ENCODE results near the gene MEIKIN. TPM values are rescaled to one million over a fixed set of nuclear protein-coding genes. Genes with fewer than 3 reads are reported as not detected.
"Not testable (repeated sequence)": the region's sequence is repeated elsewhere in the genome, so short reads cannot be mapped to it uniquely, and the experiment has no call there.

MEIKIN gene
- total RNA-seq, 1 donor from 2014 or later: not detected

GRCh38 chr5:131786036-131786435 is 159.4 kb downstream of the MEIKIN start:
- no peak overlapping the region for H3K4me3 Mint-ChIP-seq
- H3K27me3 Mint-ChIP-seq (ENCODE audit: low read depth): no peaks in the 10 kb centered on the region
- H3K36me3 Mint-ChIP-seq (ENCODE audit: low read depth): peaks cover 28% of the 10 kb centered on the region
- no peak overlapping the region for H3K27ac Mint-ChIP-seq (ENCODE audit: unreplicated experiment)
- no peak for DNase-seq (ENCODE audit: low read depth, low spot score)
- peaks cover 5% of the 10 kb centered on the region for H3K9me3 Mint-ChIP-seq
- TF ChIP-seq CTCF (conservative IDR thresholded peaks at IDR 0.05): no peak
- H3K4me1 Mint-ChIP-seq: peaks cover 29% of the 10 kb centered on the region

DNA sequence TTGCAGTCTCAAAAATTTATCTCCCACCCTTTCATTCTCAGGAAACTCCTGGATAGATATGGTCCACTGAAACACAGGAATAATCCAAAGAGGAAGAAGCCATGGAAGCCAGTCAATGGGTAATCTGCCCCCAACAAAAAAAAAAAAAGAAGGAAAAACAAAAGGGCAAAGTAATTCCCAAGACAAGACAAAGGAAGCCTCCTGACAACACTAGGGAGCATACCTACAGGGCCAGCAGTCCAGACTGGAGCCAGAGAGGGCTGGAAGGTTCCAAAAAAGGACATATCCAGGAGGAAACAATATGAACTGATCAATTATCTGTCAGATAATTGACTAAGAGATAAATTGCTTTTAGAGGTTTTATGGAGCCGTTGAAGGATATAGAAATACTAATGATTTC is 161.6 kb downstream of the MEIKIN start:
- Mint-ChIP-seq H3K36me3 (ENCODE audit: low read depth) (peaks cover 25% of the 10 kb centered on the region), H3K4me1 (peaks cover 25% of the 10 kb centered on the region), H3K9me3 (peaks cover 3% of the 10 kb centered on the region), H3K4me3 (no peak overlapping the region), H3K27me3 (ENCODE audit: low read depth) (no peaks in the 10 kb centered on the region), H3K27ac (ENCODE audit: unreplicated experiment) (peak overlapping the region; percentile 17)
- no peak for DNase-seq (ENCODE audit: low read depth, low spot score)
- TF ChIP-seq CTCF (conservative IDR thresholded peaks at IDR 0.05): no peak

DNA sequence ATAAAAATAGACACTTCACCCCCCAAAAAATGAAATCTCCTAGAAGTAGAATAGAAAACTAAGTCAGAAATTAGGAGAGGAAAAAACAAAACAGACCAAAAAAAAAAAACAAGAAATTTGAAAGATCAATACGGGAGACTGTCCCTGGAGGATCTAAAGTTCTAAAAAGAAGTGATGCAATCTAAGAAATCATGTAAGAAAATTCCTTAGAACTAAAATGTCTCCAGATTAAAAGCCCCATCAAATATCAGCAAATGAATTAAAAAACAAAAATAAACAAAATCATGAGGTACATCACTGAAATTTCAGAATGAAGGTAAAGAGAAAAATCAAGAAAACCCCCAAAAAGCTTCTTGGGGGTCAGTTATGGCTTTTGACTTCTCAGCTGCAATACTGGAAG is 162.1 kb downstream of the MEIKIN start:
- Mint-ChIP-seq H3K4me1 (peaks cover 25% of the 10 kb centered on the region), H3K9me3 (peaks cover 3% of the 10 kb centered on the region), H3K27me3 (ENCODE audit: low read depth) (no peaks in the 10 kb centered on the region), H3K27ac (ENCODE audit: unreplicated experiment) (peak overlapping the region; percentile 37), H3K4me3 (no peak overlapping the region), H3K36me3 (ENCODE audit: low read depth) (peaks cover 24% of the 10 kb centered on the region)
- DNase-seq (ENCODE audit: low read depth, low spot score): no peak
- TF ChIP-seq CTCF (conservative IDR thresholded peaks at IDR 0.05): no peak

GRCh38 chr5:131782717-131783116 is 162.7 kb downstream of the MEIKIN start:
- TF ChIP-seq CTCF (conservative IDR thresholded peaks at IDR 0.05): no peak
- Mint-ChIP-seq H3K36me3 (ENCODE audit: low read depth) (peaks cover 24% of the 10 kb centered on the region), H3K27ac (ENCODE audit: unreplicated experiment) (no peak overlapping the region), H3K27me3 (ENCODE audit: low read depth) (no peaks in the 10 kb centered on the region), H3K9me3 (peaks cover 3% of the 10 kb centered on the region), H3K4me3 (no peak overlapping the region), H3K4me1 (peaks cover 21% of the 10 kb centered on the region)
- DNase-seq (ENCODE audit: low read depth, low spot score): no peak

- DNase-seq (ENCODE audit: low read depth, low spot score); H3K27me3 Mint-ChIP-seq (ENCODE audit: low read depth); H3K4me1 Mint-ChIP-seq; H3K4me3 Mint-ChIP-seq; H3K27ac Mint-ChIP-seq (ENCODE audit: unreplicated experiment); H3K9me3 Mint-ChIP-seq: not testable (repeated sequence)
- H3K36me3 Mint-ChIP-seq (ENCODE audit: low read depth): peaks cover 20% of the 10 kb centered on the region
Observed at GRCh38 chr5:131778141-131778540, 167.3 kb downstream of the MEIKIN start.

DNA sequence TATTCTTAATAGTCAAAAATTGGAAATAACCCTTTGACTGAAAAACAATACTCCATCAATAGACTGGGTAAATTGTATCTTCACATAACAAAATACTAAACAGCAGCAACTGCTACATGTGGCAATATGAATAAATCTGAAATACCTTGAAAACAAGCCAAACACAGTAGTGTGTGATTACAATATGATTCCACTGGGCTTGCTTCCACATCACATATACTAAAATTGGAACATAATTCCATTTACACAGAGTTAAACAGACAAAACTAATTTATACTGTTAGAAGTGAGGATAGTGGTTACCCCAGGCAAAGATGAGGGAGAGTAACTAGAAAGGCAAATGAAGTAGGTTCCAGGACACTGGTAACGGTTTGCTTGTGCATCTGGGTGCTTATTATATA is 169.0 kb downstream of the MEIKIN start:
- Mint-ChIP-seq H3K4me3 (no peak overlapping the region), H3K27me3 (ENCODE audit: low read depth) (no peaks in the 10 kb centered on the region), H3K9me3 (peaks cover under 1% of the 10 kb centered on the region), H3K36me3 (ENCODE audit: low read depth) (peaks cover 6% of the 10 kb centered on the region), H3K4me1 (no peaks in the 10 kb centered on the region), H3K27ac (ENCODE audit: unreplicated experiment) (no peak overlapping the region)
- no peak for TF ChIP-seq CTCF (conservative IDR thresholded peaks at IDR 0.05)
- DNase-seq (ENCODE audit: low read depth, low spot score): no peak
